22Rv1 (cell line): ENCODE measurements around the gene UBE3C.

Source experiments
- H3K27ac ChIP-seq: fragments of 450-650 bp; 2 replicates; pipeline ENCODE4 v1.5.1; 2017
- CTCF ChIP-seq: fragments of 450-650 bp; IDR thresholded peaks from 2 replicates; pipeline ENCODE4 v1.5.1; 2017; ENCODE audit warnings: mild to moderate bottlenecking
- ZFX ChIP-seq: fragments of 450-650 bp; IDR thresholded peaks from 2 replicates; pipeline ENCODE4 v1.6.1; 2017; ENCODE audit warnings: antibody characterized with exemption, borderline replicate concordance

The UBE3C gene

DNA sequence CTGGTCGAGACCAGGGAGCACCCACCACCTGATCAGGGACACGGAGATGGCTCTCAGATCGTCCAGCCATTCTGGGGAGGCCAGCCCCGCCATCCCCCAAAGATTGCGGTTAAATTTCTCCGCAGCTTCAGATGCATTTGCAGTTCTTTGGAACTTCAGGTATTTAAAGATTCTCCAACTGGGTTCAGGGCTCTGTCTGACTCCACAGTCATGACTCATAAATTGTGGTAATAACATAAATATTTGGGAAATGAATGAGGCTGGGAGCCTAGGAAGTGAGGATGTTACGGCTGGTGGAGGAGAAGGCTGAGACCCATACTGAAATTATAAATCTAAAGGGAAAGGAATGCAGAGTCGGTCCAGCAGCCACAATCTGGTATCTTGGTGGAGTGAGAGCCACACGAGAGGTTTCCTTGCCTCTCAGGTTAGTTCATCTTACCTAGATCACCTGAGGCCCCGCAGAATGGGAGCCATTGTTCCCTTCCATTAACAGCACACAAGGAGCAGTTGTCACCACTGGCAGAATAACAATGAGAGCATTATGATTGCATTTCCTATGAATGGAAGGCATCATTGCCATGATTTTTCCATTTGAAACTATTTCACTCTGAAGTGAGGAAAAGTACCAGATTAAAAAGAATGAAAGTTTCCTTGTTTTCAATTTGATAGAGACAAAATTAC is 171.4 kb downstream of the UBE3C start:
- H3K27ac ChIP-seq = no peak overlapping the region

GRCh38 chr7:157310676-157311185 is 172.0 kb downstream of the UBE3C start:
- TF ChIP-seq CTCF (no peak), ZFX (no peak)
- H3K27ac ChIP-seq = no peak overlapping the region

More for the DNA sequence above, 171.4 kb downstream of the UBE3C start:
- TF ChIP-seq CTCF = no peak
- no peak for TF ChIP-seq ZFX

DNA sequence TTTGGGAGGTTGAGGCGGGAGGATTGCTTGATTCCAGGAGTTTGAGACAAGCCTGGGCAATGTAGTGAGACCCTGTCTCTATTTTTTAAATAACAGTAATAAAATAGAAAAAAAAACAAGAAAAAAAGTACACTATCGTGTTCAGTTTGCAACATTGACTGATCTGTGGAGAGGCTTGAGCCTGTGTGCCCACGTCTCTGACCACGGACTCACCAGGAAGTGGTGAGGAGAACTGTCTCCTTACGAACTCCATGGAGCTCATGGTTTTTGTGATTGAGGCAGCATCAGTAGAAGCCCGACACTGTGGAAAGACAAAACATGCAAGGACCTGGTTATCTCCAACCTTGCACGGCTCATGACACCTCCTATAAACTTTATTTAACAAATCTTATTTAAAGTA is 174.2 kb downstream of the UBE3C start:
- TF ChIP-seq CTCF (no peak), ZFX (no peak)
- H3K27ac ChIP-seq = no peak overlapping the region

DNA sequence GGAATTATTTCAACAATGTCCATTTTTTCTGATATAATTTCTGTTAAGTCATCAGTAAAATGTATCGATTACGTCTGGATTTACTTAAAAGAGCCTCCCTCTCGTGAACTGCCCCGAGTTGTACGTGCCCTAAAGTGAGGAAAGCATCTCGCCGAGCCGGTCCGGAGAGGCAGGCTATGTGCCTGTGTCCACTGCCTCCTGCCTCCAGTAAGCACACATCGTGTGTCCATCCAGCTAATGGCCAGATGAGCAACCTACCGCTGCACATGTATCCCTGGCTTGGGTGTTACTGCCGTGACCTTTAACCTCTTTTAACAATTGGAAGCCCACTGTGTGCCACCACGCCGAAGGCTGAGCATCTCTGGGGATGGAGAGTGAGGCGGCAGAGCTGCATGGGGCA is 174.9 kb downstream of the UBE3C start:
- H3K27ac ChIP-seq = no peak overlapping the region
- TF ChIP-seq ZFX (no peak), CTCF (no peak)

- TF ChIP-seq ZFX (no peak), CTCF (no peak)
- H3K27ac ChIP-seq = no peak overlapping the region
Measured at GRCh38 chr7:157318015-157318706, 179.4 kb downstream of the UBE3C start.
